ENCODE measurements around the gene MESP2. TPM values are rescaled to one million over a fixed set of nuclear protein-coding genes. Genes with fewer than 3 reads are reported as not detected.

Gene MESP2
- total and polyA plus RNA-seq, 2 of the 8 experiments (the other 6 are each of a cell fraction or from before 2014, with no cell fraction given) = 0.35 to 0.80 TPM

GRCh38 chr15:89801471-89802195, 25.5 kb downstream of the MESP2 start:
- H3K23me2 ChIP-seq (ENCODE audit: low read depth, low read length) = no peaks in the 10 kb centered on the region
- no peak overlapping the region for H4K5ac ChIP-seq (ENCODE audit: insufficient read length, low read depth, low read length)
- no peaks in the 10 kb centered on the region for H3K79me1 ChIP-seq (ENCODE audit: low read depth, low read length)
- no peak overlapping the region for H3K4me2 ChIP-seq (ENCODE audit: insufficient read depth in 1 of 2, low read depth in 2 of 2, low read length in 2 of 2)
- no peak for FAIRE-seq
- no peak overlapping the region for H2BK5ac ChIP-seq (ENCODE audit: low read depth, low read length)
- DNase-seq (ENCODE audit: low read depth in 1 of 2, low spot score in 2 of 2) = no peak
- peaks cover 0 to 3% (median 0%) of the 10 kb centered on the region in 4 experiments; a peak in 2 of 7 replicates for H3K27me3 ChIP-seq (replicated peaks in 1 of 4; ENCODE audit: control insufficient read depth in 3 of 4, extremely low read depth in 1 of 4, insufficient read depth in 3 of 4, low read length in 3 of 4)
- no peak overlapping the region for H2AK5ac ChIP-seq (ENCODE audit: low read depth, low read length)
- no peak overlapping the region for H3K56ac ChIP-seq (replicated peaks; ENCODE audit: insufficient read length, low read depth, low read length)
- no peak overlapping the region for H2BK20ac ChIP-seq (ENCODE audit: low read length)
- H3K9me3 ChIP-seq (ENCODE audit: insufficient read depth in 2 of 2, low read depth in 1 of 2, low read length in 1 of 2) = no peaks in the 10 kb centered on the region
- H3K4ac ChIP-seq (replicated peaks; ENCODE audit: insufficient read length, low read depth, low read length) = no peak overlapping the region
- POLR2A ChIA-PET (ENCODE audit: partially characterized antibody) = interaction anchor here (1.5 kb wide), 1 partner anchor 9 kb away, joined by 3 read pairs; no protein-coding TSS in a partner anchor
- H2BK12ac ChIP-seq (ENCODE audit: low read depth, low read length) = no peak overlapping the region
- H3K18ac ChIP-seq (ENCODE audit: extremely low read depth, low read length) = no peak overlapping the region
- H3K9ac ChIP-seq (replicated peaks in 1 of 4; ENCODE audit: extremely low read depth in 1 of 4, low read depth in 3 of 4, low read length in 3 of 4) = no peak overlapping the region
- H4K91ac ChIP-seq (replicated peaks; ENCODE audit: insufficient read length, low read length) = no peak overlapping the region
- H3K79me2 ChIP-seq (ENCODE audit: control insufficient read depth in 1 of 2, insufficient read depth in 2 of 2, low read length in 2 of 2) = no peaks in the 10 kb centered on the region
- H2BK120ac ChIP-seq (replicated peaks; ENCODE audit: low read depth, low read length) = no peak overlapping the region
- H2BK15ac ChIP-seq (ENCODE audit: low read length) = no peak overlapping the region
- H3K4me1 ChIP-seq (replicated peaks in 1 of 4; ENCODE audit: control insufficient read depth in 3 of 4, insufficient read depth in 4 of 4, low read length in 3 of 4) = peaks cover 0 to 8% (median 0%) of the 10 kb centered on the region in 4 experiments; a peak in 3 of 7 replicates
- no peak overlapping the region for H3K4me3 ChIP-seq (ENCODE audit: extremely low read depth in 1 of 4, insufficient read depth in 2 of 4, low read depth in 3 of 4, low read length in 4 of 4)
- no peak overlapping the region for H2AFZ ChIP-seq (ENCODE audit: low read length)
- H3K14ac ChIP-seq (ENCODE audit: insufficient read length) = no peak overlapping the region
- WGBS, 2 experiments (ENCODE audit: extremely low coverage in 1 of 2, insufficient coverage in 1 of 2, insufficient read length in 1 of 2, insufficient replicate concordance in 2 of 2, low coverage in 1 of 2, low lambda C conversion rate in 2 of 2, missing lambda C conversion rate in 1 of 2) = 89% methylated on average over 19 of the region's 21 CpGs; no CpG with 5 or more reads in 1 of the 2 experiments
- TF ChIP-seq SIX5 (IDR thresholded peaks at IDR 0.05; ENCODE audit: low read depth, low read length) = no peak
- TF ChIP-seq SP2 (IDR thresholded peaks at IDR 0.05; ENCODE audit: low read length) = no peak
- TF ChIP-seq JUN (IDR thresholded peaks at IDR 0.05; ENCODE audit: low read depth, low read length) = no peak
- TF ChIP-seq TBP (IDR thresholded peaks at IDR 0.05; ENCODE audit: low read depth, low read length) = no peak
- H4K20me1 ChIP-seq (replicated peaks in 1 of 2; ENCODE audit: control insufficient read depth in 1 of 2, insufficient read depth in 2 of 2, low read length in 2 of 2) = no peaks in the 10 kb centered on the region
- no peaks in the 10 kb centered on the region for H3K36me3 ChIP-seq (ENCODE audit: control insufficient read depth in 2 of 4, insufficient read depth in 4 of 4, low read length in 3 of 4)
- no peak overlapping the region for H3K27ac ChIP-seq (ENCODE audit: low read depth, low read length)
- CTCF ChIA-PET (ENCODE audit: partially characterized antibody) = interaction anchor here (0.7 to 3.0 kb wide), 6 partner anchors 10 to 73 kb away, joined by 3 to 16 read pairs (median 6); no protein-coding TSS in a partner anchor
- H4K8ac ChIP-seq (ENCODE audit: extremely low read depth, insufficient read depth, low read length) = no peak overlapping the region
- H3K23ac ChIP-seq (ENCODE audit: insufficient read length) = no peak overlapping the region
